AG10803 (cell line): ENCODE data around the gene MAP3K4.

Source experiments
- DNase-seq: peaks from one replicate; pipeline ENCODE4 v3.0.0; 2010; ENCODE audit warnings: low read depth
- H3K4me3 ChIP-seq: 2 replicates; pipeline ENCODE4 v1.5.1; 2011; ENCODE audit warnings: mild to moderate bottlenecking, low read length, control low read depth
- TF ChIP-seq, protein P1 (sequence below): conservative IDR thresholded peaks from 2 replicates; pipeline ENCODE4 v1.5.1; 2011; ENCODE audit warnings: mild to moderate bottlenecking, low read length, control low read depth, inconsistent platforms

MAP3K4 gene

DNA sequence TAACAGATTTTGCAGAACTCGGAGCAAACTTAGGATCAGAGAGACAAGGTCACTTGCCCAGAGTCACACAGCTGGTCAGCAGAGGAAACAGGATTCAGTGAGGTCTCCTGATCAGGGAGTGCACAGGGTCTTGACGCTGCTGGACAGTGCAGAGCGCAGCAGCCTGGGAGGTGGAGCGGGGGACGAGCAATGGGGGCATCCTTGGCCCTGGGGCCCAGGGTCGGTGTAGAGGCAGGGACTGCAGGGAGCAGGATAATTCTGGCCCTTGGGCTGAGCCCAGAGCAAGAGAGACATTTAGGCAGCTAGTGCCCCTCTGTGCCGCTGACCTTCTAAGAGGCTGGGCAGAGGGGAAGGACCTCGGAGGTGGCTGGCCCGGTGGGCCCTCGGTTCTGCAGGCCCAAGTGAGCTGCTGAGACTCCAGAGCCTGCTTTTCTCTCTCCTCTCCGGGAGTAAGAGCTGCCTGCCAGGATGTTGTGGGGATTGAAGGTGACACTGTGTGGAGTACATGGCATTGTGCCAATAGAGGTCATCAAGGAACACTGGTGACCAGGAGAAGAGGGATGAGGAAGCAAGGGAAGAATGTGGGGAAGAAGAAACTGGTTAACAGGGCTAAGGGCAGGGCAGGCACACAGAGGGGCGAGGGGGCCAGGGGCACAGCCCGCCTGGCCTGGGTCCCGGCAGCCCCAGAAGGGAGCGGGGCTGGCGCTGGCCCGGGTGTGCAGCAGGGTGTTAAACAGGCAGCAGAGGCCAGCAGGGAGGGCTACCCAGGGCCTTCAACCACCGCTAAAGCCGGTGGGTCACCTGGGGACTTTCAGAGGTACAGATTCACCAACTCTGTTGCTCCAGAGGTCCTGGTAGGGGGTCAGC, 160.3 kb downstream of the MAP3K4 start:
- DNase-seq = no peak
- no peak overlapping the region for H3K4me3 ChIP-seq
- TF ChIP-seq, protein P1, sequence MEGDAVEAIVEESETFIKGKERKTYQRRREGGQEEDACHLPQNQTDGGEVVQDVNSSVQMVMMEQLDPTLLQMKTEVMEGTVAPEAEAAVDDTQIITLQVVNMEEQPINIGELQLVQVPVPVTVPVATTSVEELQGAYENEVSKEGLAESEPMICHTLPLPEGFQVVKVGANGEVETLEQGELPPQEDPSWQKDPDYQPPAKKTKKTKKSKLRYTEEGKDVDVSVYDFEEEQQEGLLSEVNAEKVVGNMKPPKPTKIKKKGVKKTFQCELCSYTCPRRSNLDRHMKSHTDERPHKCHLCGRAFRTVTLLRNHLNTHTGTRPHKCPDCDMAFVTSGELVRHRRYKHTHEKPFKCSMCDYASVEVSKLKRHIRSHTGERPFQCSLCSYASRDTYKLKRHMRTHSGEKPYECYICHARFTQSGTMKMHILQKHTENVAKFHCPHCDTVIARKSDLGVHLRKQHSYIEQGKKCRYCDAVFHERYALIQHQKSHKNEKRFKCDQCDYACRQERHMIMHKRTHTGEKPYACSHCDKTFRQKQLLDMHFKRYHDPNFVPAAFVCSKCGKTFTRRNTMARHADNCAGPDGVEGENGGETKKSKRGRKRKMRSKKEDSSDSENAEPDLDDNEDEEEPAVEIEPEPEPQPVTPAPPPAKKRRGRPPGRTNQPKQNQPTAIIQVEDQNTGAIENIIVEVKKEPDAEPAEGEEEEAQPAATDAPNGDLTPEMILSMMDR = no peak

GRCh38 chr6:161152527-161152862, 160.9 kb downstream of the MAP3K4 start:
- TF ChIP-seq, protein P1 = no peak
- DNase-seq = no peak
- H3K4me3 ChIP-seq = no peak overlapping the region

- H3K4me3 ChIP-seq = no peak overlapping the region
- DNase-seq = no peak
- TF ChIP-seq, protein P1 = peak; percentile 60
Measured at GRCh38 chr6:161152907-161153662, 161.5 kb downstream of the MAP3K4 start.

- DNase-seq = no peak
- TF ChIP-seq, protein P1 = no peak
- H3K4me3 ChIP-seq = no peak overlapping the region
Measured at GRCh38 chr6:161153725-161154124, 162.2 kb downstream of the MAP3K4 start.

DNA sequence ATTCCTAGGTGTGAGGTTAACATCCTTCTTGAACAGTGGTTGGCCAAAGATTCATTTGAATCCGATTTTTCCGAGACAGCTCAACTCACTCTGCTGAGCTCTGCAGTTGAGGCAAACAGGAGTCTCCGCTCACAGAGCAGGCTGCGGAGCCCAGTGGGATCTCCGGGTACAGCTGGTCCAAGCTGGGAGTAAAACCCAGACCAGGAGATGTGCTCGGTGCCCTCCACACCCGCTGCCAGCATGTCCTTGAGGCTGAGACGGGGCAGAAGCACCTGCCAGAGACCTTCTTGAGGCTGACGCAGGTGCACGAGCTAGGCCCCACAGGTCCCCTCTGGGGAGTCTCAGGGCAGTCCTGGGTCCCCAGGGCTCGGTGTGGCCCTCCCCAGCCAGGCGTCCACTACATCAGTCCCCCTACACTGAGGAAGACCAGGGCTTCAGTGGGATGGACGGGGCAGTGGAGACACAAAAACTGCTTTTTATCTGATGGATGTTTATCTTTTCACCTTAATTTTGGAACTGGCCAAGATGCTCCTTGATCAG, 163.3 kb downstream of the MAP3K4 start:
- no peak for DNase-seq
- TF ChIP-seq, protein P1 = no peak
- no peak overlapping the region for H3K4me3 ChIP-seq

DNA sequence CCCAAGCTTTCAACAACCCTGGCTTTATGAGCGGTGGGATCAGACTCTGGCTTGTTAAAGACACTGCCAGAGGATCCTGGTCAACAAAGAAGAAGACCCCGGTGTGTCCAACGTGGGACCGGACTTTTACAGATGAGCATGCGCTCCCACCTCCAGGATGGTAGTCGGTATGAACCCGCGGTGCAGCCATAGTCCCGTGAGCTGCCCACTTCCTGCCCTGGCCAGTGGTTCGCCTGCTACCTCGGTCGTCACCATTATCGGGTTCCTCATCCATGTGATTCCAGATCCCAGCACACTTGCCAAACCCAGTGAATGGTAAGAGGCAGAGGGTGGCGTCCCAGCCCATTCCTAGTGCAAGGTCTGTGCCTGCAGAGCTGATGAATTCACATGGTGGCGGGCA, 169.6 kb downstream of the MAP3K4 start:
- DNase-seq = no peak
- H3K4me3 ChIP-seq = no peak overlapping the region
- TF ChIP-seq, protein P1 = no peak
